Measurements from ENCODE around the gene JUN.

JUN gene

GRCh38 chr1:58754683-58755467 is 29.0 kb downstream of the JUN start:
- H3K27me3 ChIP-seq (ENCODE audit: low read length), result 0 out of 2 replicates have a peak, but pooled peaks cover 4% of the 10 kb centered on the region
- H3K79me2 ChIP-seq (ENCODE audit: insufficient read depth, low read length), result no peaks in the 10 kb centered on the region
- H3K36me3 ChIP-seq (ENCODE audit: low read length), result no peaks in the 10 kb centered on the region
- H3K9me2 ChIP-seq (replicated peaks; ENCODE audit: insufficient read depth, low read length), result no peaks in the 10 kb centered on the region
- H3K4me2 ChIP-seq (ENCODE audit: low read depth, low read length, poor library complexity, severe bottlenecking), result no peak overlapping the region
- H3F3A ChIP-seq (ENCODE audit: insufficient read depth), result no peaks in the 10 kb centered on the region
- H2AFZ ChIP-seq (ENCODE audit: low read depth, low read length, severe bottlenecking), result no peak overlapping the region
- TF ChIP-seq CTCF (IDR thresholded peaks at IDR 0.05; ENCODE audit: insufficient read depth, low read length, poor library complexity, severe bottlenecking) (no peak), EZH2phosphoT487 (conservative IDR thresholded peaks at IDR 0.05; ENCODE audit: low read length) (no peak)
- H3K27ac ChIP-seq (ENCODE audit: low read depth, low read length), result no peak overlapping the region
- no peak overlapping the region for H3K4me3 ChIP-seq (ENCODE audit: insufficient read depth, low read length, poor library complexity, severe bottlenecking)
- H3K9ac ChIP-seq (ENCODE audit: low read length), result no peak overlapping the region
- no peaks in the 10 kb centered on the region for H4K20me1 ChIP-seq (ENCODE audit: low read depth, low read length)
- no peaks in the 10 kb centered on the region for H3K9me3 ChIP-seq (ENCODE audit: insufficient read depth, low read length)

DNA sequence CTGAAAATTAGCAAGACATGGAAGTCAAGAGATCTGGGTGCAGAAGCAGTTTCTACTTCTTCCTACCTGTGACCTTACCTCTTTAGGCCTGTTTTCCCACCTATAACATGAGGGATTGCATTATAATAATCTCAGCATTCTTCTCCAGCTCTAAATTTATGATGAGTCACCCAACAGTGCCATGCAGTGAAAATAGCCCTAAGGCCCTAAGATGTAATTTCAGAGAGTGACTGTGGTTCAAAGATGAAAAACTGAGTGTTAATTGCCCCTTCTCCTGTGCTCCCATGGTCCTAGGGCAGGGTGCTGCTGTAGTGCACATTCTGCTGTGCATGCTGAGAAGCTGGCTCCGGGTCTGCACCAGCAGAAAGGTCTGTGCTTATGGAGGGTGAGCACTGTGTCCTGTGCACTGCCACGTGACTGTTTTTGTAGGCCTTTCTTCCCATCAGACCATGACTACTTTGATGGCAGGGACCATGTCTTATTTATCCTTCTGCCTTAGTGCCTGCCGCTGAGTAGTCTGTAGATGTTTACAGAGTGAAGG is 29.7 kb downstream of the JUN start:
- H3K79me2 ChIP-seq (ENCODE audit: insufficient read depth, low read length), result no peaks in the 10 kb centered on the region
- H3K9me2 ChIP-seq (replicated peaks; ENCODE audit: insufficient read depth, low read length), result no peaks in the 10 kb centered on the region
- H3F3A ChIP-seq (ENCODE audit: insufficient read depth), result no peaks in the 10 kb centered on the region
- H4K20me1 ChIP-seq (ENCODE audit: low read depth, low read length), result no peaks in the 10 kb centered on the region
- H3K9me3 ChIP-seq (ENCODE audit: insufficient read depth, low read length), result no peaks in the 10 kb centered on the region
- H3K9ac ChIP-seq (ENCODE audit: low read length), result no peak overlapping the region
- no peaks in the 10 kb centered on the region for H3K36me3 ChIP-seq (ENCODE audit: low read length)
- TF ChIP-seq EZH2phosphoT487 (conservative IDR thresholded peaks at IDR 0.05; ENCODE audit: low read length) (no peak), CTCF (IDR thresholded peaks at IDR 0.05; ENCODE audit: insufficient read depth, low read length, poor library complexity, severe bottlenecking) (no peak)
- H3K4me2 ChIP-seq (ENCODE audit: low read depth, low read length, poor library complexity, severe bottlenecking), result no peak overlapping the region
- H3K4me3 ChIP-seq (ENCODE audit: insufficient read depth, low read length, poor library complexity, severe bottlenecking), result no peak overlapping the region
- no peak overlapping the region for H3K27ac ChIP-seq (ENCODE audit: low read depth, low read length)
- no peak overlapping the region for H2AFZ ChIP-seq (ENCODE audit: low read depth, low read length, severe bottlenecking)
- 0 out of 2 replicates have a peak, but pooled peaks cover 4% of the 10 kb centered on the region for H3K27me3 ChIP-seq (ENCODE audit: low read length)

GRCh38 chr1:58753431-58753866 is 30.4 kb downstream of the JUN start:
- Histone ChIP-seq H3K9ac (ENCODE audit: low read length) (no peak overlapping the region), H3K9me3 (ENCODE audit: insufficient read depth, low read length) (no peaks in the 10 kb centered on the region), H3F3A (ENCODE audit: insufficient read depth) (no peaks in the 10 kb centered on the region), H3K79me2 (ENCODE audit: insufficient read depth, low read length) (no peaks in the 10 kb centered on the region), H2AFZ (ENCODE audit: low read depth, low read length, severe bottlenecking) (no peak overlapping the region), H3K27ac (ENCODE audit: low read depth, low read length) (no peak overlapping the region), H4K20me1 (ENCODE audit: low read depth, low read length) (no peaks in the 10 kb centered on the region), H3K27me3 (ENCODE audit: low read length) (0 out of 2 replicates have a peak, but pooled peaks cover 4% of the 10 kb centered on the region), H3K36me3 (ENCODE audit: low read length) (no peaks in the 10 kb centered on the region), H3K4me2 (ENCODE audit: low read depth, low read length, poor library complexity, severe bottlenecking) (no peak overlapping the region), H3K9me2 (replicated peaks; ENCODE audit: insufficient read depth, low read length) (no peaks in the 10 kb centered on the region), H3K4me3 (ENCODE audit: insufficient read depth, low read length, poor library complexity, severe bottlenecking) (no peak overlapping the region)
- TF ChIP-seq CTCF (IDR thresholded peaks at IDR 0.05; ENCODE audit: insufficient read depth, low read length, poor library complexity, severe bottlenecking) (no peak), EZH2phosphoT487 (conservative IDR thresholded peaks at IDR 0.05; ENCODE audit: low read length) (no peak)

Measured in SU-DHL-6 (cell line).